ENCODE measurements around the gene SALL4.

DNA sequence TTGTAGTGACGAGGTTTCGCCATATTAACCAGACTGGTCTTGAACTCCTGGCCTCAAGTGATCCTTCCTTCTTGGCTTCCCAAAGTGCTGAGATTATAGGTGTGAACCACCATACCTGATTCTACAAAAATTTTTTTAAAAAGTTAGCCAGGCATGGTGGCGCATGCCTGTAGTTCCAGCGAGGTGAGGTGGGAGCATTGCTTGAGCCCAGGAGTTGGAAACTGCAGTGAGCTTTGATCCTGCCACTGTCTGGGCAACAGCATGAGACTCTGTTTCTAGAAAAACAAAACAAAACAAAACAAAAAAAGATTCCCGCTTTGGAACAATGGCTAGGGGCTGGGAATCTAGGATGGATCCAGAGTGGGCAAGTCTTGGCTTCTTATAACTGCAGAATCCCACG lies 35.1 kb upstream of the SALL4 start:
- TF ChIP-seq, protein P1, sequence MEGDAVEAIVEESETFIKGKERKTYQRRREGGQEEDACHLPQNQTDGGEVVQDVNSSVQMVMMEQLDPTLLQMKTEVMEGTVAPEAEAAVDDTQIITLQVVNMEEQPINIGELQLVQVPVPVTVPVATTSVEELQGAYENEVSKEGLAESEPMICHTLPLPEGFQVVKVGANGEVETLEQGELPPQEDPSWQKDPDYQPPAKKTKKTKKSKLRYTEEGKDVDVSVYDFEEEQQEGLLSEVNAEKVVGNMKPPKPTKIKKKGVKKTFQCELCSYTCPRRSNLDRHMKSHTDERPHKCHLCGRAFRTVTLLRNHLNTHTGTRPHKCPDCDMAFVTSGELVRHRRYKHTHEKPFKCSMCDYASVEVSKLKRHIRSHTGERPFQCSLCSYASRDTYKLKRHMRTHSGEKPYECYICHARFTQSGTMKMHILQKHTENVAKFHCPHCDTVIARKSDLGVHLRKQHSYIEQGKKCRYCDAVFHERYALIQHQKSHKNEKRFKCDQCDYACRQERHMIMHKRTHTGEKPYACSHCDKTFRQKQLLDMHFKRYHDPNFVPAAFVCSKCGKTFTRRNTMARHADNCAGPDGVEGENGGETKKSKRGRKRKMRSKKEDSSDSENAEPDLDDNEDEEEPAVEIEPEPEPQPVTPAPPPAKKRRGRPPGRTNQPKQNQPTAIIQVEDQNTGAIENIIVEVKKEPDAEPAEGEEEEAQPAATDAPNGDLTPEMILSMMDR (conservative IDR thresholded peaks at IDR 0.05; ENCODE audit: low read length): no peak
- no peak for TF ChIP-seq EZH2phosphoT487 (IDR thresholded peaks at IDR 0.05; ENCODE audit: borderline replicate concordance)
